ENCODE results near the gene FOLR1. TPM values are rescaled to one million over a fixed set of nuclear protein-coding genes. Genes with fewer than 3 reads are reported as not detected.

FOLR1 gene
- total and polyA plus RNA-seq, 7 donors, result 0.22 to 0.36 TPM; not detected in 5

DNA sequence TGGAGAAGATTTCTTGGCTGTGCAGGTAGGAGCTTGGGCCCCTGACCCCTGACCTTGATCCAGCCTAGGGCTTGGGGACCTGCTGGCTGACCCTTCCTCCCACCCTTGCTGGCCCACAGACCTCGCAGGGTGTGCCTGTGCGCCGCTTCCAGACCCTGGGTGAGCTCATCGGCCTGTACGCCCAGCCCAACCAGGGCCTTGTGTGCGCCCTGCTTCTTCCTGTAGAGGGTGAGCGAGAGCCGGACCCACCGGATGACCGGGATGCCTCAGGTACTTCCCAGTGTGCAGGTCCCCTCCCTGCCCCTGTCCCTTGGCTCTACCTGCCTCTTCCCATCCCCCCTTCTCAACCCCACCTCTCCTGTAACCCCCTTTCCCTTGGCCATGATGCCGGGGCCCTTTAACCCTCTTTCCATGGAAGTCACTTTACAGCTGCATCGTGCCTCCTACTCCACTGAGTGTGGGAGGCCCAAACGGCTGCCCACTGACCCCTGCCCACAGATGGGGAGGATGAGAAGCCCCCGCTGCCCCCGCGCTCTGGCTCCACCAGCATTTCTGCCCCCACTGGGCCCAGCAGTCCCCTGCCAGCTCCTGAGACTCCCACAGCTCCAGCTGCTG lies 36.4 kb downstream of the FOLR1 start:
- Histone ChIP-seq H3K27me3 (ENCODE audit: insufficient read depth in 3 of 3, low read length in 2 of 3) (no peaks in the 10 kb centered on the region), H3K4me3 (no peak overlapping the region), H3K36me3 (ENCODE audit: insufficient read depth in 1 of 2, low read depth in 1 of 2) (peaks cover 0 to 63% of the 10 kb centered on the region in 2 donors), H3K27ac (no peak overlapping the region), H3K4me1 (peaks cover 10% of the 10 kb centered on the region), H3K9me3 (no peaks in the 10 kb centered on the region)
- ATAC-seq (no peak), DNase-seq (no peak)
- TF ChIP-seq, protein P1, sequence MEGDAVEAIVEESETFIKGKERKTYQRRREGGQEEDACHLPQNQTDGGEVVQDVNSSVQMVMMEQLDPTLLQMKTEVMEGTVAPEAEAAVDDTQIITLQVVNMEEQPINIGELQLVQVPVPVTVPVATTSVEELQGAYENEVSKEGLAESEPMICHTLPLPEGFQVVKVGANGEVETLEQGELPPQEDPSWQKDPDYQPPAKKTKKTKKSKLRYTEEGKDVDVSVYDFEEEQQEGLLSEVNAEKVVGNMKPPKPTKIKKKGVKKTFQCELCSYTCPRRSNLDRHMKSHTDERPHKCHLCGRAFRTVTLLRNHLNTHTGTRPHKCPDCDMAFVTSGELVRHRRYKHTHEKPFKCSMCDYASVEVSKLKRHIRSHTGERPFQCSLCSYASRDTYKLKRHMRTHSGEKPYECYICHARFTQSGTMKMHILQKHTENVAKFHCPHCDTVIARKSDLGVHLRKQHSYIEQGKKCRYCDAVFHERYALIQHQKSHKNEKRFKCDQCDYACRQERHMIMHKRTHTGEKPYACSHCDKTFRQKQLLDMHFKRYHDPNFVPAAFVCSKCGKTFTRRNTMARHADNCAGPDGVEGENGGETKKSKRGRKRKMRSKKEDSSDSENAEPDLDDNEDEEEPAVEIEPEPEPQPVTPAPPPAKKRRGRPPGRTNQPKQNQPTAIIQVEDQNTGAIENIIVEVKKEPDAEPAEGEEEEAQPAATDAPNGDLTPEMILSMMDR (IDR thresholded peaks at IDR 0.05), result no peak
- WGBS, 3 donors, result 82 to 86% (median 84%) methylated on average over 15 to 16 of the region's 16 CpGs
- intact Hi-C loops (cut with DNase I), result no loop called here

GRCh38 chr11:72228844-72229231 lies 36.9 kb downstream of the FOLR1 start:
- peaks cover 10% of the 10 kb centered on the region for H3K4me1 ChIP-seq
- no peak for DNase-seq
- peaks cover 0 to 68% of the 10 kb centered on the region in 2 donors for H3K36me3 ChIP-seq (ENCODE audit: insufficient read depth in 1 of 2, low read depth in 1 of 2)
- H3K27me3 ChIP-seq (ENCODE audit: insufficient read depth in 3 of 3, low read length in 2 of 3), result no peaks in the 10 kb centered on the region
- no peak overlapping the region for H3K27ac ChIP-seq
- H3K9me3 ChIP-seq, result no peaks in the 10 kb centered on the region
- 88 to 89% (median 88%) methylated on average over 7 of the region's 7 CpGs for WGBS, 3 donors
- intact Hi-C loops (cut with DNase I), result no loop called here
- no peak for ATAC-seq
- H3K4me3 ChIP-seq, result no peak overlapping the region
- TF ChIP-seq, protein P1 (IDR thresholded peaks at IDR 0.05), result no peak

DNA sequence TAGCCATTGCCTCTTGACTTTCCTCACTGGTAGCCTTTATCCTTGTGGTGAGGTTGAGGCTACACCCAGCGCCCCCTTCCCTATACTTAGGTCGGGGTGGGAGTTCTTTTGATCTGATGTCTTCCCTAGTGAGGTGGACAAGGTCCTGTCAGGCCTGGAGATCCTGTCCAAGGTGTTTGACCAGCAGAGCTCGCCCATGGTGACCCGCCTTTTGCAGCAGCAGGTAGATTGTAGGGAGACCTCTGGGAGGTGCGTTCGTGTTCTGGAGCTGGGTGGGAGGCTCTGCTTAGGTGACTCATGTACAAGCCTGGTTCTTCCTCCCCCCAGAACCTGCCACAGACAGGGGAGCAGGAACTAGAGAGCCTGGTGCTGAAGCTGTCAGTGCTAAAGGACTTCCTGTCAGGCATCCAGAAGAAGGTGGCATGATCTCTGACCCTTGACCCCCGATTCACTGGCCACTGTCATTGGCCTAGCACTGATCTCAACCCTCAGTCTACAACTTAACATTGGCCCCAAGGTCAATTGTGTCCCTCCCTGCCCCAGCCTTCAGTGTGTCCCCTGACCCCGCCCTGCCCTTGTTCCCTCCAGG lies 37.5 kb downstream of the FOLR1 start:
- TF ChIP-seq, protein P1 (IDR thresholded peaks at IDR 0.05), result no peak
- no peak for DNase-seq
- no peaks in the 10 kb centered on the region for H3K9me3 ChIP-seq
- no peak overlapping the region for H3K27ac ChIP-seq
- H3K4me3 ChIP-seq, result no peak overlapping the region
- H3K27me3 ChIP-seq (ENCODE audit: insufficient read depth in 3 of 3, low read length in 2 of 3), result no peaks in the 10 kb centered on the region
- no peak for ATAC-seq
- intact Hi-C loops (cut with DNase I), result no loop called here
- 92 to 96% (median 96%) methylated on average over 8 of the region's 8 CpGs for WGBS, 3 donors
- H3K36me3 ChIP-seq (ENCODE audit: insufficient read depth in 1 of 2, low read depth in 1 of 2), result peaks cover 0 to 74% of the 10 kb centered on the region in 2 donors
- peaks cover 10% of the 10 kb centered on the region for H3K4me1 ChIP-seq

DNA sequence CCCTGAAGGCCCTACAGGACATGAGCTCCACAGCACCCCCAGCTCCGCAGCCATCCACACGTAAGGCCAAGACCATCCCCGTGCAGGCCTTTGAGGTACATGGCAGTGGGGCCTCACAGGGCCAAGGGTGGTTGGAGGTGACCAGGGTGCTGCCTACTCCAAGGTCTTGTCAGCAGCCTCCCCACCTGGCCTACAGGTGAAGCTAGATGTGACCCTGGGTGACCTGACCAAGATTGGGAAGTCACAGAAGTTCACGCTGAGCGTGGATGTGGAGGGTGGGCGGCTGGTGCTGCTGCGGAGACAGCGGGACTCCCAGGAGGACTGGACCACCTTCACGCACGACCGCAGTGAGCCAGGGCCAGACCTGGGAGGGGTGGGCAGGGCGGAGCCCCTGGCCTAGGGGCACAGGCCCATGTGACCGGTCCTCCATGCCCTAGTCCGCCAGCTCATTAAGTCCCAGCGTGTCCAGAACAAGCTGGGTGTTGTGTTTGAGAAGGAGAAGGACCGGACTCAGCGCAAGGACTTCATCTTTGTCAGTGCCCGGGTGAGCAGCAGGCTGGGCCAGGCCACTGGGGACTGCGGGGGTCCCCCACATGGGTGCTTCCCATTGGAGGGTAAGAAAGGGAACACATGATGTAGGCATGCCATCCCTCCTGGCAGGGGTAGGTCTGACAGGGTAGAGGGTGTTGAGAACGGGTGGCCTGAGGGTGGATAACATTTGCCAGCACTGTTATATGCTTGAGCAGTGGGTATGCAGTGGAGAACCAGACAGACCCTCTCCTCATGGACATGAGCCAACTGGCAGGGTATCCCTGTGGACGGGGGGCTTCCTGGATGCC lies 38.2 kb downstream of the FOLR1 start:
- DNase-seq (no peak), ATAC-seq (no peak)
- TF ChIP-seq, protein P1 (IDR thresholded peaks at IDR 0.05), result no peak
- no peaks in the 10 kb centered on the region for H3K27me3 ChIP-seq (ENCODE audit: insufficient read depth in 3 of 3, low read length in 2 of 3)
- no peaks in the 10 kb centered on the region for H3K9me3 ChIP-seq
- 88 to 91% (median 91%) methylated on average over 21 of the region's 21 CpGs for WGBS, 3 donors
- no peak overlapping the region for H3K27ac ChIP-seq
- peaks cover 0 to 81% of the 10 kb centered on the region in 2 donors for H3K36me3 ChIP-seq (ENCODE audit: insufficient read depth in 1 of 2, low read depth in 1 of 2)
- H3K4me3 ChIP-seq, result no peak overlapping the region
- H3K4me1 ChIP-seq, result peaks cover 9% of the 10 kb centered on the region
- intact Hi-C loops (cut with DNase I), result loop anchor here (10.0 kb wide), 3 partner anchors 115 to 215 kb away; partner anchors contain the start of gene ANAPC15 (in 1 of the 2)
